Ishikawa (cell line): Measurements from ENCODE around the gene SERGEF.

Experiments used
- CEBPB ChIP-seq: IDR thresholded peaks from 2 replicates; pipeline ENCODE4 v1.6.1; 2012
- CREB1 ChIP-seq: IDR thresholded peaks from 2 replicates; pipeline ENCODE4 v1.6.1; 2012; ENCODE audit warnings: low read depth
- EGR1 ChIP-seq: IDR thresholded peaks from 2 replicates; pipeline ENCODE4 v1.6.1; 2012
- FOXM1 ChIP-seq: IDR thresholded peaks from 2 replicates; pipeline ENCODE4 v1.6.1; 2012; ENCODE audit warnings: low read depth, borderline replicate concordance
- MAX ChIP-seq: IDR thresholded peaks from 2 replicates; pipeline ENCODE4 v1.6.1; 2012
- NFIC ChIP-seq: IDR thresholded peaks from 2 replicates; pipeline ENCODE4 v1.6.1; 2012
- RAD21 ChIP-seq: IDR thresholded peaks from 2 replicates; pipeline ENCODE4 v1.6.1; 2012; ENCODE audit warnings: low read depth
- REST ChIP-seq: IDR thresholded peaks from 2 replicates; pipeline ENCODE4 v1.6.1; 2012; ENCODE audit warnings: low read depth, mild to moderate bottlenecking
- TAF1 ChIP-seq: IDR thresholded peaks from 2 replicates; pipeline ENCODE4 v1.6.1; 2012; ENCODE audit warnings: low read depth, mild to moderate bottlenecking

GRCh38 chr11:17992916-17993315 is 19.9 kb downstream of the SERGEF start:
- TF ChIP-seq RAD21 (no peak), CEBPB (no peak), EGR1 (no peak), FOXM1 (no peak), TAF1 (no peak), MAX (no peak), REST (no peak), NFIC (peak; percentile 25; the same call in 1 of the 2 replicates), CREB1 (no peak)
